K562 (cell line): Measurements from ENCODE around the gene POP7. TPM values are rescaled to one million over a fixed set of nuclear protein-coding genes. Genes with fewer than 3 reads are reported as not detected.

Experiments
- ATAC-seq: fragments of 200-7000 bp; cut with Tn5 transposase; 3 replicates; pipeline ENCODE4 v1.9.1; 2020; ENCODE audit warnings: moderate library complexity
- BruUV-seq: library from RNA; stranded (reverse); fragments of 400-500 nt; replicated peaks from 2 replicates; lab custom pipeline; 2021; lab: Mats Ljungman, UMichigan
- CTCF ChIA-PET: fragments of 300-600 bp; formaldehyde crosslinking; extraction: SDS; loops from one replicate; lab custom pipeline; 2021; ENCODE audit warnings: low intra/inter-chr PET ratio; lab: Yijun Ruan, JAX
- POLR2A ChIA-PET: fragments of 300-600, 350-650 bp; sonication (Branson Sonifier 250); formaldehyde crosslinking; extraction: SDS; loops from one replicate; lab custom pipeline; 2021; ENCODE audit warnings: antibody characterized with exemption, inconsistent platforms; lab: Yijun Ruan, JAX
- DNase-seq, 4 experiments: peaks; one replicate each; pipeline versions ENCODE4 v3.0.0 to v3.0.0-alpha.2; 2011 to 2018; ENCODE audit warnings: low spot score in 3 of 4, mixed read lengths in 3 of 4; ENCODE audit errors: extremely low read depth in 1 of 4
- FAIRE-seq: peaks from 2 replicates; lab custom pipeline; 2011; peaks lifted over from hg19 to GRCh38; lab: Jason Lieb, UNC
- H2AFZ ChIP-seq: 2 replicates; pipeline ENCODE4 v1.6.0; 2011; ENCODE audit warnings: low read depth, low read length, control low read depth, inconsistent platforms
- H3K27ac ChIP-seq: fragments of 200-600 bp; 3 replicates; pipeline ENCODE4 v1.8.0; 2011; ENCODE audit warnings: low read depth, mild to moderate bottlenecking, control low read depth, inconsistent platforms, low read length, moderate library complexity, mixed read lengths; ENCODE audit errors: extremely low read depth
- H3K27me3 ChIP-seq, 2 experiments: fragments of 300-600 bp in 1 of 2; 2 replicates in 1 of 2; 3 replicates in 1 of 2; pipeline versions ENCODE4 v1.6.0 to v1.8.0; 2011; ENCODE audit warnings: inconsistent platforms in 2 of 2, low read length in 2 of 2, mild to moderate bottlenecking in 1 of 2, mixed read lengths in 1 of 2, moderate library complexity in 1 of 2; ENCODE audit not compliant: control insufficient read depth in 2 of 2, insufficient read depth in 2 of 2
- H3K36me3 ChIP-seq: fragments of 300-600 bp; 3 replicates; pipeline ENCODE4 v1.8.0; 2011; ENCODE audit warnings: mild to moderate bottlenecking, low read length, inconsistent platforms; ENCODE audit not compliant: control insufficient read depth, insufficient read depth
- H3K4me1 ChIP-seq, 2 experiments: fragments of 200-600 bp in 1 of 2; replicated peaks in 1 of 2; 2 replicates in 1 of 2; 3 replicates in 1 of 2; pipeline versions ENCODE4 v1.5.1 to v1.8.0; 2011; ENCODE audit warnings: inconsistent platforms in 2 of 2, low read length in 2 of 2, mild to moderate bottlenecking in 1 of 2, mixed read lengths in 1 of 2, moderate library complexity in 1 of 2; ENCODE audit not compliant: control insufficient read depth in 2 of 2, insufficient read depth in 2 of 2
- H3K4me2 ChIP-seq: 2 replicates; pipeline ENCODE4 v1.6.1; 2011; ENCODE audit warnings: low read length, control low read depth, inconsistent platforms, mixed read lengths; ENCODE audit not compliant: insufficient read depth
- H3K4me3 ChIP-seq: fragments of 200-600 bp; sonication (generic), shearing (Covaris generic); 2 replicates; pipeline ENCODE4 v1.5.1; 2016; ENCODE audit warnings: control low read depth, inconsistent platforms
- H3K79me2 ChIP-seq: fragments of 200-600 bp; 3 replicates; pipeline ENCODE4 v1.8.0; 2011; ENCODE audit warnings: low read length, inconsistent platforms; ENCODE audit not compliant: control insufficient read depth, insufficient read depth
- H3K9ac ChIP-seq, 2 experiments: 2 replicates each; pipeline versions ENCODE4 v1.6.0 to v1.6.1; 2011; ENCODE audit warnings: low read depth in 2 of 2, low read length in 2 of 2, control low read depth in 1 of 2, inconsistent platforms in 1 of 2, mild to moderate bottlenecking in 1 of 2, mixed read lengths in 1 of 2; ENCODE audit not compliant: insufficient read depth in 1 of 2
- H3K9me1 ChIP-seq: one replicate; pipeline ENCODE4 v1.6.0; 2011; ENCODE audit warnings: inconsistent platforms, mild to moderate bottlenecking, low read length, moderate library complexity; ENCODE audit not compliant: control insufficient read depth, insufficient read depth
- H3K9me3 ChIP-seq: replicated peaks from 2 replicates; pipeline ENCODE4 v1.5.1; 2011; ENCODE audit warnings: low read depth, low read length, inconsistent platforms; ENCODE audit not compliant: control insufficient read depth, insufficient read depth
- H4K20me1 ChIP-seq: replicated peaks from 2 replicates; pipeline ENCODE4 v1.6.1; 2011; ENCODE audit warnings: low read length, inconsistent platforms, mixed read lengths; ENCODE audit not compliant: control insufficient read depth, insufficient read depth
- EGR1 ChIP-seq: fragments of 450-650 bp; conservative IDR thresholded peaks from 2 replicates; pipeline ENCODE4 v1.6.1; 2017; ENCODE audit warnings: mild to moderate bottlenecking
- POLR2G ChIP-seq: fragments of 200-400 bp; formaldehyde crosslinking; IDR thresholded peaks from 2 replicates; pipeline ENCODE4 v1.6.1; 2017; ENCODE audit warnings: low read depth, mild to moderate bottlenecking, antibody characterized with exemption, low read length, moderate library complexity
- RBFOX2 ChIP-seq: fragments of 200-400 bp; formaldehyde crosslinking; IDR thresholded peaks from 2 replicates; pipeline ENCODE4 v1.6.1; 2017; ENCODE audit warnings: low read depth, mild to moderate bottlenecking, low read length, moderate library complexity
- SAP30 ChIP-seq: fragments of 200-600 bp; sonication (generic); IDR thresholded peaks from 2 replicates; pipeline ENCODE4 v1.6.1; 2012; ENCODE audit warnings: borderline replicate concordance, low read depth, mild to moderate bottlenecking, moderate library complexity, low read length, control low read depth, inconsistent platforms; ENCODE audit not compliant: insufficient read depth, poor library complexity, severe bottlenecking
- ZNF24 ChIP-seq: fragments of 450-650 bp; IDR thresholded peaks from 2 replicates; pipeline ENCODE4 v1.6.1; 2016
- WGBS: fragments of 100-300 bp; shearing (Covaris generic); methylation state at CpG from one replicate; pipeline ENCODE4 v1.1.6; 2016; ENCODE audit warnings: low coverage, mixed read lengths; ENCODE audit not compliant: insufficient coverage; ENCODE audit errors: missing lambda C conversion rate; 5-methylcytosine and 5-hydroxymethylcytosine counted together
- in situ Hi-C: fragments of 300-500 bp; cut with MboI; formaldehyde crosslinking; loops from 4 replicates; pipeline ENCODE4 v1.15.0; 2018; ENCODE audit warnings: inconsistent platforms, mixed read lengths
- intact Hi-C: fragments of 100-400 bp; cut with micrococcal nuclease; formaldehyde crosslinking; loops from 2 replicates; pipeline ENCODE4 v1.14.2; 2022
- polyA plus RNA-seq, 8 experiments: library from polyadenylated mRNA; depleted of rRNA in 4 of 8; stranded (reverse) in 5 of 8; unstranded in 3 of 8; fragments of >200 nt; fragmentation: Nextera tagmentation in 2 of 8; fragmentation: Illumina TruSeq in 1 of 8; extraction: Ambion mirVana in 2 of 8; extraction: Trizol in 1 of 8; gene quantifications; 2 replicates each; pipeline versions ENCODE4 v1.2.1 to v1.2.3, GENCODE V29; 2011 to 2014; ENCODE audit warnings: inconsistent platforms in 1 of 8, missing spikeins in 1 of 8
- total RNA-seq, 7 experiments: library from RNA; depleted of rRNA in 6 of 7; stranded (reverse); fragments of >200 nt in 6 of 7; fragmentation: Illumina TruSeq in 2 of 7; extraction: Trizol in 2 of 7; gene quantifications; 2 replicates each; pipeline versions ENCODE4 v1.2.1 to v1.2.3, GENCODE V29; 2011 to 2021; ENCODE audit warnings: low replicate concordance in 1 of 7

POP7 gene
- total and polyA plus RNA-seq, 9 of the 15 experiments (the other 6 are each of a cell fraction or from before 2014, with no cell fraction given), result 11.5 to 163 (median 68.9) TPM

DNA sequence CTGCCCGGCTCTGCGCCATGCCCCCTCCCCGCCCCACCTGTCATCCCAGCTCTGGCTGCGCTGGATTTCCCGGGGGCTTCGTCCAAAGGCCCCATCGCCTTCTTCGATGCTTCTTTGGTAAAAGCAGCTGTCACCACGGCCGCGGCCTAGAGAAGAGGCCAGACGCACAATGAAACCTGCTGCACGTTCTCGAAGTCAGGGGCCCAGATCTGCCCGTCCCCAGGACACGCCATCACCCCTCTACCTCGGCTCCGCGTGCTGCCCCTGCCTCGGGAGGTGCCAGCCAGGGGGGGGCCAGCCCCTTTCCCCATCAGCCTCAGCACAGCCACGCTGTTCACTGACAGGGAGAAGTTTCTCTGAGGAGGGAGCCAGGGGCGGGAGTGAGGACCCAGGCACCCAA lies 18.7 kb upstream of the POP7 start:
- Histone ChIP-seq H3K27me3 (no peaks in the 10 kb centered on the region), H4K20me1 (peaks cover 24% of the 10 kb centered on the region), H3K27ac (no peak overlapping the region), H3K4me3 (no peak overlapping the region), H3K9ac (no peak overlapping the region), H3K36me3 (peaks cover 88% of the 10 kb centered on the region; the same call in 2 of the 3 replicates), H3K9me1 (no peaks in the 10 kb centered on the region), H2AFZ (no peak overlapping the region), H3K79me2 (peaks cover 42% of the 10 kb centered on the region), H3K9me3 (no peaks in the 10 kb centered on the region), H3K4me1 (peaks cover 9 to 77% of the 10 kb centered on the region in 2 experiments), H3K4me2 (no peak overlapping the region)
- in situ Hi-C loops, result no loop called here
- intact Hi-C loops, result no loop called here
- ATAC-seq, result no peak
- TF ChIP-seq POLR2G (peak; percentile 58; the same call in 1 of the 2 replicates), ZNF24 (no peak), RBFOX2 (peak; percentile 47; the same call in 1 of the 2 replicates)
- DNase-seq, result no peak
- 86% methylated on average over 8 of the region's 22 CpGs for WGBS
- no TSS peak for BruUV-seq
- ChIA-PET POLR2A (interaction anchor here (0.6 to 1.2 kb wide), 3 partner anchors 18 to 169 kb away, joined by 3 read pairs; partner anchors contain the start of gene FBXO24), CTCF (interaction anchor here (0.7 kb wide), 1 partner anchor 13 kb away, joined by 4 read pairs; no protein-coding TSS in a partner anchor)
- FAIRE-seq, result no peak

DNA sequence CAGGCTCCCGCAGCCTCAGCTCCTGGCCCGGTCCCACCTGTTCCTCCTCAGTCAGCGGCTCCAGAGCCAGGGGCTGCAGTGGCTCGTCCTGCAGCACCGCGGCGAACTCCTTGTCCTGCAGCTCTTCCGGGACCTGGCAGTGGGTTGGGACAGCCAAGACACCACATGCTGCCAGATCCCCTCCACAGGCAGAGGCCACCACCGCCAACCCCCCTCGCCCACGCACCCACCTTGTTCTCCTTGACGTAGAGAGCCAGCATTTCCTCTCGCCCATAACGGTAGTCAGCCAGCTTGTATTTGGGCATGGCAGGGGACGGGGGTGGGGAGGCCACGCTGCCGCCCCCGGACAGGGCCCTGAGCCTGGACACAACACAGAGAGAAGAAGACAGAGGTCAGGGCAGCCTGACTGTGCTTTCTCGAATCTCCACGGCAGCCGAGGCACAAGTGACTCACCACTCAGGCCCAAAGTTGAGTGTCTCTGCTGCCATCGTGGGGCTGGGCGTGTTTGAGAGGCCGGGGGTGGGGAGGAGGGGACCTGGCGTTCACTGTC lies 18.1 kb upstream of the POP7 start:
- intact Hi-C loops (no loop called here), in situ Hi-C loops (no loop called here)
- ChIA-PET POLR2A (interaction anchor here (0.6 to 1.1 kb wide), 2 partner anchors 10 to 168 kb away, joined by 3 read pairs; no protein-coding TSS in a partner anchor), CTCF (no interaction called here)
- no TSS peak for BruUV-seq
- TF ChIP-seq EGR1 (peak; percentile 88), SAP30 (no peak), RBFOX2 (peak; percentile 56), POLR2G (peak; percentile 15; the same call in 1 of the 2 replicates)
- FAIRE-seq (no peak), ATAC-seq (no peak), DNase-seq (peak in 2 of 4 experiments; percentile 9 to 14)
- H3K27ac ChIP-seq, result no peak overlapping the region
- H2AFZ ChIP-seq, result no peak overlapping the region
- no peak overlapping the region for H3K4me2 ChIP-seq
- no peaks in the 10 kb centered on the region for H3K9me1 ChIP-seq
- peaks cover 15 to 72% of the 10 kb centered on the region in 2 experiments for H3K4me1 ChIP-seq
- H3K36me3 ChIP-seq, result peaks cover 83% of the 10 kb centered on the region; the same call in 2 of the 3 replicates
- no peak overlapping the region for H3K4me3 ChIP-seq
- peak overlapping the region in 1 of 2 experiments; percentile 10; a peak in 1 of 4 replicates for H3K9ac ChIP-seq
- H3K79me2 ChIP-seq, result peaks cover 48% of the 10 kb centered on the region
- H3K9me3 ChIP-seq, result no peaks in the 10 kb centered on the region
- H4K20me1 ChIP-seq, result peaks cover 24% of the 10 kb centered on the region
- H3K27me3 ChIP-seq, result no peaks in the 10 kb centered on the region
- WGBS, result 86% methylated on average over 17 of the region's 25 CpGs
